HepG2 (cell line): Measurements from ENCODE around the gene FCN1. TPM values are rescaled to one million over a fixed set of nuclear protein-coding genes. Genes with fewer than 3 reads are reported as not detected.
A peak's percentile ranks its signal among the peaks of the same experiment; 100 is the strongest.

Experiments
- ATAC-seq: fragments of 200-7000 bp; cut with Tn5 transposase; 3 replicates; pipeline ENCODE4 v1.9.1; 2020; ENCODE audit warnings: mild to moderate bottlenecking, moderate library complexity
- BruUV-seq: library from RNA; stranded (reverse); fragments of 400-500 nt; replicated peaks from 2 replicates; lab custom pipeline; 2021; lab: Mats Ljungman, UMichigan
- CTCF ChIA-PET: fragments of 300-600 bp; formaldehyde crosslinking; extraction: SDS; loops from one replicate; lab custom pipeline; 2021; ENCODE audit warnings: low total read pairs, inconsistent platforms, low intra/inter-chr PET ratio; lab: Yijun Ruan, JAX
- POLR2A ChIA-PET: fragments of 350-600 bp; sonication (Branson Sonifier 250); formaldehyde crosslinking; loops from one replicate; lab custom pipeline; 2020; ENCODE audit warnings: antibody characterized with exemption, inconsistent platforms; lab: Yijun Ruan, JAX
- DNase-seq: peaks from one replicate; pipeline ENCODE4 v3.0.0-alpha.2; 2015; ENCODE audit warnings: low spot score
- FAIRE-seq: peaks from 3 replicates; lab custom pipeline; 2011; peaks lifted over from hg19 to GRCh38; lab: Jason Lieb, UNC
- H2AFZ ChIP-seq: one replicate; pipeline ENCODE4 v1.6.1; 2011; ENCODE audit warnings: low read length, inconsistent platforms
- H3K27ac ChIP-seq: fragments of 300-600 bp; 3 replicates; pipeline ENCODE4 v1.8.0; 2011; ENCODE audit warnings: mixed run types, mild to moderate bottlenecking, mixed read lengths, low read length, inconsistent platforms; ENCODE audit not compliant: insufficient read depth; ENCODE audit errors: extremely low read length
- H3K27me3 ChIP-seq, 2 experiments: fragments of 200-600 bp in 1 of 2; 2 replicates in 1 of 2; 3 replicates in 1 of 2; pipeline versions ENCODE4 v1.6.0 to v1.8.0; 2011; ENCODE audit warnings: low read length in 2 of 2, mild to moderate bottlenecking in 2 of 2, moderate library complexity in 2 of 2, inconsistent platforms in 1 of 2; ENCODE audit not compliant: insufficient read depth in 2 of 2, control insufficient read depth in 1 of 2
- H3K36me3 ChIP-seq, 2 experiments: fragments of 200-600 bp in 1 of 2; replicated peaks in 1 of 2; 2 replicates in 1 of 2; 3 replicates in 1 of 2; pipeline versions ENCODE4 v1.5.1 to v1.8.0; 2011; ENCODE audit warnings: low read length in 2 of 2, inconsistent platforms in 1 of 2; ENCODE audit not compliant: insufficient read depth in 2 of 2, control insufficient read depth in 1 of 2
- H3K4me1 ChIP-seq: 2 replicates; pipeline ENCODE4 v1.5.1; 2012; ENCODE audit warnings: low read length, inconsistent platforms; ENCODE audit not compliant: insufficient read depth
- H3K4me2 ChIP-seq: 2 replicates; pipeline ENCODE4 v1.6.0; 2011; ENCODE audit warnings: low read depth, low read length, inconsistent platforms
- H3K4me3 ChIP-seq, 3 experiments: fragments of 200-600 bp in 1 of 3; sonication (generic), shearing (Covaris generic) in 1 of 3; replicated peaks in 1 of 3; 2 replicates each; pipeline ENCODE4 v1.5.1; 2011 to 2016; ENCODE audit warnings: low read length in 3 of 3, inconsistent platforms in 2 of 3, low read depth in 2 of 3, mild to moderate bottlenecking in 2 of 3, control low read depth in 1 of 3, mixed read lengths in 1 of 3; ENCODE audit not compliant: insufficient read depth in 1 of 3
- H3K79me2 ChIP-seq: one replicate; pipeline ENCODE4 v1.6.1; 2011; ENCODE audit warnings: low read length, inconsistent platforms; ENCODE audit not compliant: insufficient read depth
- H3K9ac ChIP-seq: 2 replicates; pipeline ENCODE4 v1.6.0; 2011; ENCODE audit warnings: mild to moderate bottlenecking, low read depth, low read length, inconsistent platforms; ENCODE audit not compliant: insufficient read depth
- H3K9me3 ChIP-seq: 2 replicates; pipeline ENCODE4 v1.5.1; 2012; ENCODE audit warnings: mild to moderate bottlenecking, low read length
- H4K20me1 ChIP-seq: 2 replicates; pipeline ENCODE4 v1.6.0; 2011; ENCODE audit warnings: inconsistent platforms, mild to moderate bottlenecking, low read length, moderate library complexity; ENCODE audit not compliant: insufficient read depth
- BRF2 ChIP-seq: sonication (generic); formaldehyde crosslinking; IDR thresholded peaks from 2 replicates; pipeline ENCODE4 v1.8.1; 2022; ENCODE audit warnings: mild to moderate bottlenecking, missing genetic modification reagents
- KLF6 ChIP-seq: IDR thresholded peaks from 2 replicates; pipeline ENCODE4 v1.8.0; 2016; ENCODE audit warnings: missing biosample characterization, missing genetic modification reagents
- NFRKB ChIP-seq: fragments of 450-650 bp; IDR thresholded peaks from 2 replicates; pipeline ENCODE4 v1.6.1; 2017
- PITX1 ChIP-seq: sonication (generic); formaldehyde crosslinking; IDR thresholded peaks from 2 replicates; pipeline ENCODE4 v1.5.1; 2020; ENCODE audit warnings: mild to moderate bottlenecking, missing genetic modification reagents
- TBX2 ChIP-seq: sonication (generic); formaldehyde crosslinking; IDR thresholded peaks from 2 replicates; pipeline ENCODE4 v1.5.0; 2020; ENCODE audit warnings: missing genetic modification reagents, mild to moderate bottlenecking, borderline replicate concordance
- ZBTB33 ChIP-seq: sonication (generic); formaldehyde crosslinking; IDR thresholded peaks from 2 replicates; pipeline ENCODE4 v1.4.0; 2020; ENCODE audit warnings: missing genetic modification reagents
- ZHX2 ChIP-seq, 2 experiments: sonication (generic) in 1 of 2; formaldehyde crosslinking in 1 of 2; IDR thresholded peaks; 2 replicates each; pipeline versions ENCODE4 v1.6.1 to v1.9.0; 2014 to 2022; ENCODE audit warnings: antibody characterized with exemption in 1 of 2, borderline replicate concordance in 1 of 2, inconsistent platforms in 1 of 2, low read depth in 1 of 2, missing genetic modification reagents in 1 of 2
- ZNF253 ChIP-seq: sonication (generic); formaldehyde crosslinking; IDR thresholded peaks from 2 replicates; pipeline ENCODE4 v1.8.0; 2022; ENCODE audit warnings: mild to moderate bottlenecking, missing genetic modification reagents, borderline replicate concordance
- ZNF264 ChIP-seq: sonication (generic); formaldehyde crosslinking; IDR thresholded peaks from 2 replicates; pipeline ENCODE4 v1.4.0; 2020; ENCODE audit warnings: missing genetic modification reagents
- ZNF296 ChIP-seq: sonication (generic); formaldehyde crosslinking; conservative IDR thresholded peaks from 2 replicates; pipeline ENCODE4 v1.5.0; 2020; ENCODE audit warnings: mild to moderate bottlenecking, missing genetic modification reagents
- ZNF768 ChIP-seq: sonication (generic); formaldehyde crosslinking; IDR thresholded peaks from 2 replicates; pipeline ENCODE4 v1.4.0; 2020; ENCODE audit warnings: missing genetic modification reagents
- WGBS: methylation state at CpG from one replicate; pipeline ENCODE4 v1.1.6; 2017; ENCODE audit warnings: low lambda C conversion rate; 5-methylcytosine and 5-hydroxymethylcytosine counted together
- in situ Hi-C: cut with HindIII; loops from 2 replicates; pipeline ENCODE4 v1.10.0; 2017; ENCODE audit warnings: low pct_unique_long_range_greater_than_20kb; ENCODE audit not compliant: extremely low pct_ligation_motif_present
- intact Hi-C: fragments of 100-400 bp; cut with micrococcal nuclease; formaldehyde crosslinking; loops from one replicate; pipeline ENCODE4 v1.10.0; 2022; ENCODE audit not compliant: unreplicated experiment
- polyA plus RNA-seq, 8 experiments: library from polyadenylated mRNA; depleted of rRNA in 3 of 8; stranded (reverse) in 7 of 8; unstranded in 1 of 8; fragments of >200 nt; fragmentation: Illumina TruSeq in 4 of 8; extraction: Trizol in 4 of 8; gene quantifications; 2 replicates each; pipeline versions ENCODE4 v1.2.1 to v1.2.3, GENCODE V29; 2011 to 2016; ENCODE audit warnings: low read depth in 4 of 8, missing spikeins in 1 of 8, mixed read lengths in 1 of 8; ENCODE audit not compliant: insufficient read depth in 1 of 8
- total RNA-seq, 5 experiments: library from RNA; depleted of rRNA; stranded (reverse); fragments of >200 nt; fragmentation: Illumina TruSeq; extraction: Trizol; gene quantifications; 2 replicates each; pipeline ENCODE4 v1.2.3, GENCODE V29; 2016; ENCODE audit warnings: low read depth in 1 of 5

Gene FCN1
- total and polyA plus RNA-seq, 2 of the 13 experiments (the other 11 are each of a cell fraction or from before 2014, with no cell fraction given) = not detected

- no peak for TF ChIP-seq ZHX2 (IDR thresholded peaks at IDR 0.05; ENCODE audit: low read depth)
- no peak for TF ChIP-seq ZHX2 (CRISPR knock-in tag; IDR thresholded peaks at IDR 0.05; ENCODE audit: borderline replicate concordance)
- TF ChIP-seq BRF2 = no peak
- TF ChIP-seq TBX2 = no peak
- TF ChIP-seq NFRKB = no peak
- no peak for TF ChIP-seq ZNF253
These were observed 934 bp upstream of the FCN1 start (continued) for GRCh38 chr9:134918646-134919045.

GRCh38 chr9:134916161-134916665, 1.5 kb downstream of the FCN1 start:
- CTCF ChIA-PET = no interaction called here
- Histone ChIP-seq H3K27ac (no peak overlapping the region), H3K9me3 (no peaks in the 10 kb centered on the region), H4K20me1 (no peaks in the 10 kb centered on the region), H2AFZ (no peak overlapping the region), H3K9ac (no peak overlapping the region), H3K4me2 (no peak overlapping the region), H3K36me3 (no peaks in the 10 kb centered on the region), H3K79me2 (no peaks in the 10 kb centered on the region), H3K4me3 (no peak overlapping the region), H3K4me1 (no peaks in the 10 kb centered on the region), H3K27me3 (peaks cover 10 to 57% of the 10 kb centered on the region in 2 experiments; a peak in 4 of 5 replicates)
- intact Hi-C loops = no loop called here
- POLR2A ChIA-PET = no interaction called here
- ATAC-seq = no peak
- TF ChIP-seq ZNF768 (CRISPR knock-in tag) = peak; percentile 71
- no peak for TF ChIP-seq ZBTB33 (CRISPR knock-in tag)
- TF ChIP-seq ZNF296 (CRISPR knock-in tag) = no peak
- no peak for TF ChIP-seq ZNF264
- no peak for TF ChIP-seq KLF6 (CRISPR knock-in tag)
- no peak for TF ChIP-seq PITX1
- FAIRE-seq = no peak
- no peak for DNase-seq
- BruUV-seq = no TSS peak
- WGBS = 27% methylated on average over 3 of the region's 8 CpGs
- in situ Hi-C loops = no loop called here
